ENCODE data around the gene CRYM.

Gene CRYM

DNA sequence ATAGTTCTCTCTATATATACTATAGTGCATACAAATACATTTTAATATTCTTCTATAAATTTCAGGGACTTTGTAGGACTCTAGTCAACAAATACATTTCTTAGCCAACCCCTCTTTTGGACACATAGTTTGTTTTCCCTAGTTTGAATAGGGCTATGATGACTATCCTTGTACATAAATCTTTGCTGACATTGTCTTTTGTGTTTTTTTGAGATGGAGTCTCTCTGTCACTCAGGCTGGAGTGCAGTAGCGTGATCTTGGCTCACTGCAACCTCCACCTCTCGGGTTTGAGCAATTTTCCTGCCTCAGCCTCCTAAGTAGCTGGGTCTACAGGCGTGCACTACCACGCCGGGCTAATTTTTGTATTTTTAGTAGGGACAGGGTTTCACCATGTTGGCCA lies 41.3 kb downstream of the CRYM start:
- Histone ChIP-seq H3K27me3 (ENCODE audit: low read length) (no peaks in the 10 kb centered on the region), H3K4me2 (ENCODE audit: low read depth, low read length, poor library complexity, severe bottlenecking) (no peak overlapping the region), H3F3A (ENCODE audit: insufficient read depth) (no peaks in the 10 kb centered on the region), H3K9ac (ENCODE audit: low read length) (no peak overlapping the region), H4K20me1 (ENCODE audit: low read depth, low read length) (no peaks in the 10 kb centered on the region), H2AFZ (ENCODE audit: low read depth, low read length, severe bottlenecking) (no peak overlapping the region), H3K4me3 (ENCODE audit: insufficient read depth, low read length, poor library complexity, severe bottlenecking) (no peak overlapping the region), H3K9me2 (replicated peaks; ENCODE audit: insufficient read depth, low read length) (no peaks in the 10 kb centered on the region), H3K9me3 (ENCODE audit: insufficient read depth, low read length) (no peaks in the 10 kb centered on the region), H3K36me3 (ENCODE audit: low read length) (no peaks in the 10 kb centered on the region), H3K79me2 (ENCODE audit: insufficient read depth, low read length) (no peaks in the 10 kb centered on the region), H3K27ac (ENCODE audit: low read depth, low read length) (no peak overlapping the region)
- TF ChIP-seq, protein P1, sequence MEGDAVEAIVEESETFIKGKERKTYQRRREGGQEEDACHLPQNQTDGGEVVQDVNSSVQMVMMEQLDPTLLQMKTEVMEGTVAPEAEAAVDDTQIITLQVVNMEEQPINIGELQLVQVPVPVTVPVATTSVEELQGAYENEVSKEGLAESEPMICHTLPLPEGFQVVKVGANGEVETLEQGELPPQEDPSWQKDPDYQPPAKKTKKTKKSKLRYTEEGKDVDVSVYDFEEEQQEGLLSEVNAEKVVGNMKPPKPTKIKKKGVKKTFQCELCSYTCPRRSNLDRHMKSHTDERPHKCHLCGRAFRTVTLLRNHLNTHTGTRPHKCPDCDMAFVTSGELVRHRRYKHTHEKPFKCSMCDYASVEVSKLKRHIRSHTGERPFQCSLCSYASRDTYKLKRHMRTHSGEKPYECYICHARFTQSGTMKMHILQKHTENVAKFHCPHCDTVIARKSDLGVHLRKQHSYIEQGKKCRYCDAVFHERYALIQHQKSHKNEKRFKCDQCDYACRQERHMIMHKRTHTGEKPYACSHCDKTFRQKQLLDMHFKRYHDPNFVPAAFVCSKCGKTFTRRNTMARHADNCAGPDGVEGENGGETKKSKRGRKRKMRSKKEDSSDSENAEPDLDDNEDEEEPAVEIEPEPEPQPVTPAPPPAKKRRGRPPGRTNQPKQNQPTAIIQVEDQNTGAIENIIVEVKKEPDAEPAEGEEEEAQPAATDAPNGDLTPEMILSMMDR (IDR thresholded peaks at IDR 0.05; ENCODE audit: insufficient read depth, low read length, poor library complexity, severe bottlenecking): no peak
- no peak for TF ChIP-seq EZH2phosphoT487 (conservative IDR thresholded peaks at IDR 0.05; ENCODE audit: low read length)

DNA sequence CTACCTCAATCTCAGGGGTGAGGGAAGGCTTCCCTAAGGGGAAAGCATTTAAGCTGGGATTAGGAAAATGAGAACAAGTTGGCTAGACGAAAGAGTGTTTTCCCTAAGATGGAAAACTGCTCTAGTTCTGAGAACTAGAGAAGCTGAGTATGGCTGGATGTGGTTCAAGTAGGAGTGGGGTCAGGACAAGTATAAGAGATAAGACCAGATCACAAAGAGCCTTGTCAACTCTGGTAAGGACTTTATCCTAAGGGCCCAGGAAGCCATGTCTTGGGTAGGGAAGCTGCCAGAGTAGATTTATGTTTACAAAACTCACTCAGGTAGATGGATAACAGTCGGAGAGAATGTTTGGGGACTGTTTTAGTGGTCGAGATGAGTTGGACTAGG lies 42.9 kb downstream of the CRYM start:
- no peak overlapping the region for H3K9ac ChIP-seq (ENCODE audit: low read length)
- H3K4me2 ChIP-seq (ENCODE audit: low read depth, low read length, poor library complexity, severe bottlenecking): no peak overlapping the region

DNA sequence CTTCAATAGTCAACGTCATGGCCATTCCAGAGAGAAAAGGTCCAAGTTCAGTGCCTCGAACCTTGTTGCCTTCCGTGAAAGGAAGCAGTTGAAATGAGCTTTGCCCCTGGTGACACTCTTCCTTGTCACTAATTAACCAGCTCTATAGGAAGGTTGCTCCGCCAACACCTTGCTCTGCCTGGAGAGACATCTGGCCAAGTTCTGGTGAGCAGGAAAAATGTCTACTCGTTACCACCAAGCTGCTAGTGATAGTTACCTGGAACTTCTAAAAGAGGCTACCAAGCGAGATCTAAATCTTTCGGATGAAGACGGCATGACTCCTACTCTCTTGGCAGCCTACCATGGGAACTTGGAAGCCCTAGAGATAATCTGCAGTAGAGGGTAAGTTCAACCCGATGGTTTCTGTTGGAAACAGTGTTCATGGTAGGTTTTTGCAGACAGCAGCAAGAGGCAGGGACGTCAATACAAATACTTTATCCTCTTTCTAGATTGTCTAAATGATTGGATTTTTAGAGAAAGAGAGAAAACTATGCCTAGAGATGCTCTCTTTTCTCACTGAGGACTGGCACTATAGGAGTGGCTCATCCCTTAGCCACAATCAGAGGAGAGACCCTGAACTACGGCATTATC lies 44.5 kb downstream of the CRYM start, which contains the start of gene ANKS4B:
Gene ANKS4B (plus strand): TSS at position 179 of the 630 bp plus-strand sequence. CDS start 39 bp downstream, at position 218.
- no peak within 1 kb of the TSS for H3K4me2 ChIP-seq (ENCODE audit: low read depth, low read length, poor library complexity, severe bottlenecking)
- no peak within 1 kb of the TSS for H3K27ac ChIP-seq (ENCODE audit: low read depth, low read length)
- TF ChIP-seq EZH2phosphoT487 (conservative IDR thresholded peaks at IDR 0.05; ENCODE audit: low read length): no peak
- TF ChIP-seq, protein P1 (IDR thresholded peaks at IDR 0.05; ENCODE audit: insufficient read depth, low read length, poor library complexity, severe bottlenecking): no peak
- no peaks in the 10 kb centered on the region for H3F3A ChIP-seq (ENCODE audit: insufficient read depth)
- H3K9ac ChIP-seq (ENCODE audit: low read length): no peak within 1 kb of the TSS
- no peaks in the 10 kb centered on the region for H3K36me3 ChIP-seq (ENCODE audit: low read length)
- H3K9me3 ChIP-seq (ENCODE audit: insufficient read depth, low read length): no peaks in the 10 kb centered on the region
- peaks cover 2% of the 10 kb centered on the region; the same call in 1 of the 2 replicates for H3K27me3 ChIP-seq (ENCODE audit: low read length)
- no peak within 1 kb of the TSS for H2AFZ ChIP-seq (ENCODE audit: low read depth, low read length, severe bottlenecking)
- no peaks in the 10 kb centered on the region for H4K20me1 ChIP-seq (ENCODE audit: low read depth, low read length)
- H3K4me3 ChIP-seq (ENCODE audit: insufficient read depth, low read length, poor library complexity, severe bottlenecking): no peak within 1 kb of the TSS
- H3K79me2 ChIP-seq (ENCODE audit: insufficient read depth, low read length): no peaks in the 10 kb centered on the region
- H3K9me2 ChIP-seq (replicated peaks; ENCODE audit: insufficient read depth, low read length): no peaks in the 10 kb centered on the region

More for the DNA sequence above, 42.9 kb downstream of the CRYM start:
- H3K36me3 ChIP-seq (ENCODE audit: low read length): no peaks in the 10 kb centered on the region
- H3K9me2 ChIP-seq (replicated peaks; ENCODE audit: insufficient read depth, low read length): no peaks in the 10 kb centered on the region
- no peak overlapping the region for H3K27ac ChIP-seq (ENCODE audit: low read depth, low read length)
- H2AFZ ChIP-seq (ENCODE audit: low read depth, low read length, severe bottlenecking): no peak overlapping the region
- TF ChIP-seq, protein P1 (IDR thresholded peaks at IDR 0.05; ENCODE audit: insufficient read depth, low read length, poor library complexity, severe bottlenecking): no peak
- no peak for TF ChIP-seq EZH2phosphoT487 (conservative IDR thresholded peaks at IDR 0.05; ENCODE audit: low read length)
- no peaks in the 10 kb centered on the region for H3K9me3 ChIP-seq (ENCODE audit: insufficient read depth, low read length)
- H3K27me3 ChIP-seq (ENCODE audit: low read length): no peaks in the 10 kb centered on the region
- no peaks in the 10 kb centered on the region for H3F3A ChIP-seq (ENCODE audit: insufficient read depth)
- H3K4me3 ChIP-seq (ENCODE audit: insufficient read depth, low read length, poor library complexity, severe bottlenecking): no peak overlapping the region
- no peaks in the 10 kb centered on the region for H4K20me1 ChIP-seq (ENCODE audit: low read depth, low read length)
- H3K79me2 ChIP-seq (ENCODE audit: insufficient read depth, low read length): no peaks in the 10 kb centered on the region
